SK-N-SH (cell line): Measurements from ENCODE around the gene GALNT6. TPM values are rescaled to one million over a fixed set of nuclear protein-coding genes. Genes with fewer than 3 reads are reported as not detected.

Source experiments
- CTCF ChIA-PET: fragments of 300-600, 350-600 bp; formaldehyde crosslinking; extraction: SDS; loops from one replicate; lab custom pipeline; 2021; lab: Yijun Ruan, JAX
- POLR2A ChIA-PET: fragments of 350-600 bp; sonication (Branson Sonifier 250); formaldehyde crosslinking; extraction: SDS; loops from one replicate; lab custom pipeline; 2020; ENCODE audit warnings: antibody characterized with exemption, inconsistent platforms; lab: Yijun Ruan, JAX
- DNase-seq: peaks from one replicate; pipeline ENCODE4 v3.0.0; 2012
- H2AFZ ChIP-seq: fragments of 200-600 bp; sonication (generic); 2 replicates; pipeline ENCODE4 v1.8.1; 2016; ENCODE audit warnings: antibody characterized with exemption, mild to moderate bottlenecking, low read depth
- H3F3A ChIP-seq: fragments of 200-600 bp; sonication (generic); replicated peaks from 2 replicates; pipeline ENCODE3; 2016; ENCODE audit warnings: antibody characterized with exemption, mild to moderate bottlenecking; ENCODE audit not compliant: insufficient read depth
- H3K27ac ChIP-seq, 2 experiments: fragments of 200-500 bp in 1 of 2; fragments of 200-600 bp in 1 of 2; sonication (Bioruptor generic) in 1 of 2; sonication (generic), shearing (Covaris generic) in 1 of 2; 2 replicates each; pipeline versions ENCODE4 v1.5.1 to v1.6.1; 2014 to 2016; ENCODE audit warnings: low read depth in 2 of 2, inconsistent platforms in 1 of 2, low read length in 1 of 2, mild to moderate bottlenecking in 1 of 2, mixed read lengths in 1 of 2
- H3K27me3 ChIP-seq: fragments of 200-600 bp; sonication (generic), shearing (Covaris generic); 2 replicates; pipeline ENCODE4 v1.6.1; 2016; ENCODE audit warnings: mixed run types; ENCODE audit not compliant: insufficient read depth
- H3K36me3 ChIP-seq, 2 experiments: fragments of 200-500 bp in 1 of 2; fragments of 200-600 bp in 1 of 2; sonication (Bioruptor generic) in 1 of 2; sonication (generic) in 1 of 2; replicated peaks in 1 of 2; 2 replicates each; pipeline versions ENCODE3 to v1.5.1; 2014 to 2016; ENCODE audit warnings: low read length in 1 of 2, mild to moderate bottlenecking in 1 of 2; ENCODE audit not compliant: insufficient read depth in 2 of 2, control insufficient read depth in 1 of 2
- H3K4me1 ChIP-seq, 2 experiments: fragments of 200-500 bp in 1 of 2; fragments of 200-600 bp in 1 of 2; sonication (Bioruptor generic) in 1 of 2; sonication (generic), shearing (Covaris generic) in 1 of 2; 2 replicates each; pipeline versions ENCODE4 v1.5.1 to v1.6.1; 2014 to 2016; ENCODE audit warnings: low read depth in 1 of 2, low read length in 1 of 2, mixed run types in 1 of 2; ENCODE audit not compliant: insufficient read depth in 2 of 2, control insufficient read depth in 1 of 2
- H3K4me2 ChIP-seq: fragments of 200-600 bp; sonication (generic), shearing (Covaris generic); 2 replicates; pipeline ENCODE4 v1.6.1; 2017; ENCODE audit warnings: mixed run types
- H3K4me3 ChIP-seq, 2 experiments: fragments of 200-500 bp in 1 of 2; fragments of 200-600 bp in 1 of 2; sonication (Bioruptor generic) in 1 of 2; sonication (generic), shearing (Covaris generic) in 1 of 2; 2 replicates each; pipeline versions ENCODE4 v1.5.1 to v1.8.1; 2014 to 2016; ENCODE audit warnings: low read depth in 2 of 2, inconsistent platforms in 1 of 2, low read length in 1 of 2, mild to moderate bottlenecking in 1 of 2, mixed read lengths in 1 of 2, moderate library complexity in 1 of 2
- H3K79me2 ChIP-seq: fragments of 200-600 bp; sonication (generic); 2 replicates; pipeline ENCODE4 v1.8.1; 2017; ENCODE audit warnings: mild to moderate bottlenecking; ENCODE audit not compliant: insufficient read depth
- H3K9ac ChIP-seq: fragments of 200-600 bp; sonication (generic); 2 replicates; pipeline ENCODE4 v1.6.1; 2017; ENCODE audit warnings: mixed run types
- H3K9me2 ChIP-seq: fragments of 200-600 bp; sonication (generic); 2 replicates; pipeline ENCODE4 v1.6.1; 2017; ENCODE audit warnings: mixed run types
- H3K9me3 ChIP-seq: fragments of 200-600 bp; sonication (generic); 2 replicates; pipeline ENCODE4 v1.6.1; 2017; ENCODE audit warnings: mixed run types, mild to moderate bottlenecking, moderate library complexity
- H4K20me1 ChIP-seq: fragments of 200-600 bp; sonication (generic); 2 replicates; pipeline ENCODE4 v1.6.1; 2017; ENCODE audit warnings: mild to moderate bottlenecking, mixed run types; ENCODE audit not compliant: insufficient read depth
- ELF1 ChIP-seq: IDR thresholded peaks from 2 replicates; pipeline ENCODE4 v1.4.0; 2012
- EZH2phosphoT487 ChIP-seq: fragments of 200-600 bp; sonication (generic); IDR thresholded peaks from 2 replicates; pipeline ENCODE4 v1.6.1; 2017; ENCODE audit warnings: low read depth, mixed run types, mild to moderate bottlenecking, antibody characterized with exemption, moderate library complexity, borderline replicate concordance
- GABPA ChIP-seq: IDR thresholded peaks from 2 replicates; pipeline ENCODE4 v1.4.0; 2012; ENCODE audit warnings: low read depth, mild to moderate bottlenecking
- JUND ChIP-seq: IDR thresholded peaks from 2 replicates; pipeline ENCODE4 v1.4.0; 2012
- MEF2A ChIP-seq: IDR thresholded peaks from 2 replicates; pipeline ENCODE4 v1.4.0; 2012; ENCODE audit warnings: low read depth, borderline replicate concordance
- RAD21 ChIP-seq: IDR thresholded peaks from 2 replicates; pipeline ENCODE4 v1.6.1; 2012; ENCODE audit warnings: mild to moderate bottlenecking, low read length
- RFX5 ChIP-seq: IDR thresholded peaks from 2 replicates; pipeline ENCODE4 v1.6.1; 2012; ENCODE audit warnings: mild to moderate bottlenecking, improper control_type of control experiment, low read length
- RXRA ChIP-seq: IDR thresholded peaks from 2 replicates; pipeline ENCODE4 v1.4.0; 2012; ENCODE audit warnings: low read depth, mild to moderate bottlenecking, borderline replicate concordance
- SIN3A ChIP-seq: IDR thresholded peaks from 2 replicates; pipeline ENCODE4 v1.6.1; 2012; ENCODE audit warnings: low read depth, mild to moderate bottlenecking, low read length, moderate library complexity, borderline replicate concordance
- SMC3 ChIP-seq: IDR thresholded peaks from 2 replicates; pipeline ENCODE4 v1.6.1; 2012; ENCODE audit warnings: low read depth, low read length, improper control_type of control experiment
- TAF1 ChIP-seq: IDR thresholded peaks from 2 replicates; pipeline ENCODE4 v1.6.1; 2012; ENCODE audit warnings: low read depth, mild to moderate bottlenecking, low read length, moderate library complexity, borderline replicate concordance
- TCF12 ChIP-seq: IDR thresholded peaks from 2 replicates; pipeline ENCODE4 v1.4.0; 2012
- TEAD4 ChIP-seq: IDR thresholded peaks from 2 replicates; pipeline ENCODE4 v1.4.0; 2012; ENCODE audit warnings: mild to moderate bottlenecking, borderline replicate concordance; ENCODE audit not compliant: insufficient read depth
- WGBS: methylation state at CpG from one replicate; pipeline ENCODE4 v1.1.6; 2017; ENCODE audit warnings: low lambda C conversion rate; 5-methylcytosine and 5-hydroxymethylcytosine counted together
- polyA plus RNA-seq, 3 experiments: library from polyadenylated mRNA; depleted of rRNA; stranded (reverse); fragments of >200 nt; gene quantifications; 2 replicates each; pipeline ENCODE4 v1.2.3, GENCODE V29; 2012
- TF ChIP-seq, protein P1 (sequence below): fragments of 200-600 bp; sonication (generic); IDR thresholded peaks from 2 replicates; pipeline ENCODE4 v1.6.1; 2017; ENCODE audit warnings: antibody characterized with exemption, mild to moderate bottlenecking, moderate library complexity
- TF ChIP-seq, protein P2 (sequence below): IDR thresholded peaks from 2 replicates; pipeline ENCODE4 v1.4.0; 2012; ENCODE audit warnings: low read depth, borderline replicate concordance
- TF ChIP-seq, protein P3 (sequence below): IDR thresholded peaks from 2 replicates; pipeline ENCODE4; 2012
- TF ChIP-seq, protein P4 (sequence below): IDR thresholded peaks from 2 replicates; pipeline ENCODE4 v1.6.1; 2012; ENCODE audit warnings: mild to moderate bottlenecking, low read depth, low read length, moderate library complexity
- TF ChIP-seq, protein P5 (sequence below): IDR thresholded peaks from 2 replicates; pipeline ENCODE4 v1.4.0; 2012; ENCODE audit warnings: low read depth
- TF ChIP-seq, protein P6 (sequence below): IDR thresholded peaks from 2 replicates; pipeline ENCODE4 v1.4.0; 2012; ENCODE audit warnings: low read depth, borderline replicate concordance

GALNT6 gene
- polyA plus RNA-seq, 1 of the 3 experiments (the other 2 are of a cell fraction): 0.74 TPM

DNA sequence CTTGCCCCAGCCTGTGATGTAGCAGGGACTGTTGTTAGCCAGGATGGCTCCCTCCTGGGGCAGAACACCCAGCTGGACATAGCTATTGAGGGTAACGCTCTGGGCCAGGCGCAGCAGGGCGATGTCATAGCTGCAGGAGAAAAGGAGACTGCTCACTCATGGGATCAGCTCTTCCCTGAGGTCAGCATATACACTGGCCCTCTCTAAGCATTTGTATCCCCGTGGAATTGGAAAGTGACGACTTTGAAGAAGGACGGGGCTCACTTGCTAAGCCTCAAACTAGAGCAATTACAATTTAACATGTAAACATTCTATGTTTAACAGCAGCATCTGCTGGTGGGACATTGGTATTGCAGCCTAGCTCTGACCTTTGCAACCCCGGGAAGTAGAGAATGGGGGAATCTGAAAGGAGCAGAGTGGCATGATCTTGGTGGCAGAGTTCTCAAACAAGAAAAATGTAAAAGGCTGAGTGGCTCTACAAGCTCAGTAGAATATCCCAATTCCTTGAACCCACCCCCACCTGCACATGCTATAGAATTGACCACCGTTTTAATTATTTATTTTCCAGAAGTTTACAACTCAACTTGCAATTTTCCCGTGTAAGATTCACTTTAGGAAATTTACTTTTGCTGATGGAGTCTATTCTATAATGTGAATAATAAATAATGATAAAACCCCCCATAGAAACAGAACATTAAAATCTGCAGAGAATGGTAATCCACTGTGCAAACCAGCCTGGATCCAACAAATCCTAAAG is 49.8 kb downstream of the GALNT6 start:
- no peaks in the 10 kb centered on the region for H3K27me3 ChIP-seq
- 26% methylated on average over 6 of the region's 9 CpGs for WGBS
- no peaks in the 10 kb centered on the region for H3K9me3 ChIP-seq
- peak overlapping the region in 1 of 2 experiments; percentile 36; a peak in 1 of 4 replicates for H3K4me3 ChIP-seq
- no peaks in the 10 kb centered on the region for H3F3A ChIP-seq
- H2AFZ ChIP-seq: peak overlapping the region; percentile 71
- no peaks in the 10 kb centered on the region for H3K79me2 ChIP-seq
- ChIA-PET POLR2A (interaction anchor here (1.2 to 1.9 kb wide), 3 partner anchors 50 to 315 kb away, joined by 3 to 6 read pairs (median 3); partner anchors contain the start of genes CSRNP2, GALNT6 and SLC11A2), CTCF (interaction anchor here (0.6 to 3.8 kb wide), 56 partner anchors 10 to 577 kb away, joined by 3 to 65 read pairs (median 4); partner anchors contain the start of genes BIN2, DAZAP2, SLC4A8 and SMAGP)
- peaks cover 4 to 5% of the 10 kb centered on the region in 2 experiments; a peak in 1 of 4 replicates for H3K4me1 ChIP-seq
- H3K9ac ChIP-seq: no peak overlapping the region
- H3K27ac ChIP-seq: no peak overlapping the region
- H3K36me3 ChIP-seq: no peaks in the 10 kb centered on the region
- H3K4me2 ChIP-seq: peak overlapping the region; percentile 38
- peak; percentile 77 for DNase-seq
- no peaks in the 10 kb centered on the region for H4K20me1 ChIP-seq
- H3K9me2 ChIP-seq: no peaks in the 10 kb centered on the region
- peak; percentile 94 for TF ChIP-seq SMC3
- TF ChIP-seq TEAD4: no peak
- no peak for TF ChIP-seq MEF2A
- no peak for TF ChIP-seq ELF1
- TF ChIP-seq RXRA: no peak
- no peak for TF ChIP-seq TAF1
- TF ChIP-seq RAD21: peak; percentile 97
- no peak for TF ChIP-seq GABPA
- TF ChIP-seq, protein P1, sequence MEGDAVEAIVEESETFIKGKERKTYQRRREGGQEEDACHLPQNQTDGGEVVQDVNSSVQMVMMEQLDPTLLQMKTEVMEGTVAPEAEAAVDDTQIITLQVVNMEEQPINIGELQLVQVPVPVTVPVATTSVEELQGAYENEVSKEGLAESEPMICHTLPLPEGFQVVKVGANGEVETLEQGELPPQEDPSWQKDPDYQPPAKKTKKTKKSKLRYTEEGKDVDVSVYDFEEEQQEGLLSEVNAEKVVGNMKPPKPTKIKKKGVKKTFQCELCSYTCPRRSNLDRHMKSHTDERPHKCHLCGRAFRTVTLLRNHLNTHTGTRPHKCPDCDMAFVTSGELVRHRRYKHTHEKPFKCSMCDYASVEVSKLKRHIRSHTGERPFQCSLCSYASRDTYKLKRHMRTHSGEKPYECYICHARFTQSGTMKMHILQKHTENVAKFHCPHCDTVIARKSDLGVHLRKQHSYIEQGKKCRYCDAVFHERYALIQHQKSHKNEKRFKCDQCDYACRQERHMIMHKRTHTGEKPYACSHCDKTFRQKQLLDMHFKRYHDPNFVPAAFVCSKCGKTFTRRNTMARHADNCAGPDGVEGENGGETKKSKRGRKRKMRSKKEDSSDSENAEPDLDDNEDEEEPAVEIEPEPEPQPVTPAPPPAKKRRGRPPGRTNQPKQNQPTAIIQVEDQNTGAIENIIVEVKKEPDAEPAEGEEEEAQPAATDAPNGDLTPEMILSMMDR: peak; percentile 97
- TF ChIP-seq, protein P2, sequence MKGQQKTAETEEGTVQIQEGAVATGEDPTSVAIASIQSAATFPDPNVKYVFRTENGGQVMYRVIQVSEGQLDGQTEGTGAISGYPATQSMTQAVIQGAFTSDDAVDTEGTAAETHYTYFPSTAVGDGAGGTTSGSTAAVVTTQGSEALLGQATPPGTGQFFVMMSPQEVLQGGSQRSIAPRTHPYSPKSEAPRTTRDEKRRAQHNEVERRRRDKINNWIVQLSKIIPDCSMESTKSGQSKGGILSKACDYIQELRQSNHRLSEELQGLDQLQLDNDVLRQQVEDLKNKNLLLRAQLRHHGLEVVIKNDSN: no peak
- TF ChIP-seq, protein P3, sequence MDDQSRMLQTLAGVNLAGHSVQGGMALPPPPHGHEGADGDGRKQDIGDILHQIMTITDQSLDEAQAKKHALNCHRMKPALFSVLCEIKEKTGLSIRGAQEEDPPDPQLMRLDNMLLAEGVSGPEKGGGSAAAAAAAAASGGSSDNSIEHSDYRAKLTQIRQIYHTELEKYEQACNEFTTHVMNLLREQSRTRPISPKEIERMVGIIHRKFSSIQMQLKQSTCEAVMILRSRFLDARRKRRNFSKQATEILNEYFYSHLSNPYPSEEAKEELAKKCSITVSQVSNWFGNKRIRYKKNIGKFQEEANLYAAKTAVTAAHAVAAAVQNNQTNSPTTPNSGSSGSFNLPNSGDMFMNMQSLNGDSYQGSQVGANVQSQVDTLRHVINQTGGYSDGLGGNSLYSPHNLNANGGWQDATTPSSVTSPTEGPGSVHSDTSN: no peak
- no peak for TF ChIP-seq SIN3A
- TF ChIP-seq, protein P4, sequence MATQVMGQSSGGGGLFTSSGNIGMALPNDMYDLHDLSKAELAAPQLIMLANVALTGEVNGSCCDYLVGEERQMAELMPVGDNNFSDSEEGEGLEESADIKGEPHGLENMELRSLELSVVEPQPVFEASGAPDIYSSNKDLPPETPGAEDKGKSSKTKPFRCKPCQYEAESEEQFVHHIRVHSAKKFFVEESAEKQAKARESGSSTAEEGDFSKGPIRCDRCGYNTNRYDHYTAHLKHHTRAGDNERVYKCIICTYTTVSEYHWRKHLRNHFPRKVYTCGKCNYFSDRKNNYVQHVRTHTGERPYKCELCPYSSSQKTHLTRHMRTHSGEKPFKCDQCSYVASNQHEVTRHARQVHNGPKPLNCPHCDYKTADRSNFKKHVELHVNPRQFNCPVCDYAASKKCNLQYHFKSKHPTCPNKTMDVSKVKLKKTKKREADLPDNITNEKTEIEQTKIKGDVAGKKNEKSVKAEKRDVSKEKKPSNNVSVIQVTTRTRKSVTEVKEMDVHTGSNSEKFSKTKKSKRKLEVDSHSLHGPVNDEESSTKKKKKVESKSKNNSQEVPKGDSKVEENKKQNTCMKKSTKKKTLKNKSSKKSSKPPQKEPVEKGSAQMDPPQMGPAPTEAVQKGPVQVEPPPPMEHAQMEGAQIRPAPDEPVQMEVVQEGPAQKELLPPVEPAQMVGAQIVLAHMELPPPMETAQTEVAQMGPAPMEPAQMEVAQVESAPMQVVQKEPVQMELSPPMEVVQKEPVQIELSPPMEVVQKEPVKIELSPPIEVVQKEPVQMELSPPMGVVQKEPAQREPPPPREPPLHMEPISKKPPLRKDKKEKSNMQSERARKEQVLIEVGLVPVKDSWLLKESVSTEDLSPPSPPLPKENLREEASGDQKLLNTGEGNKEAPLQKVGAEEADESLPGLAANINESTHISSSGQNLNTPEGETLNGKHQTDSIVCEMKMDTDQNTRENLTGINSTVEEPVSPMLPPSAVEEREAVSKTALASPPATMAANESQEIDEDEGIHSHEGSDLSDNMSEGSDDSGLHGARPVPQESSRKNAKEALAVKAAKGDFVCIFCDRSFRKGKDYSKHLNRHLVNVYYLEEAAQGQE: no peak
- TF ChIP-seq, protein P5, sequence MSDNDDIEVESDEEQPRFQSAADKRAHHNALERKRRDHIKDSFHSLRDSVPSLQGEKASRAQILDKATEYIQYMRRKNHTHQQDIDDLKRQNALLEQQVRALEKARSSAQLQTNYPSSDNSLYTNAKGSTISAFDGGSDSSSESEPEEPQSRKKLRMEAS: no peak
- no peak for TF ChIP-seq TCF12
- TF ChIP-seq, protein P6, sequence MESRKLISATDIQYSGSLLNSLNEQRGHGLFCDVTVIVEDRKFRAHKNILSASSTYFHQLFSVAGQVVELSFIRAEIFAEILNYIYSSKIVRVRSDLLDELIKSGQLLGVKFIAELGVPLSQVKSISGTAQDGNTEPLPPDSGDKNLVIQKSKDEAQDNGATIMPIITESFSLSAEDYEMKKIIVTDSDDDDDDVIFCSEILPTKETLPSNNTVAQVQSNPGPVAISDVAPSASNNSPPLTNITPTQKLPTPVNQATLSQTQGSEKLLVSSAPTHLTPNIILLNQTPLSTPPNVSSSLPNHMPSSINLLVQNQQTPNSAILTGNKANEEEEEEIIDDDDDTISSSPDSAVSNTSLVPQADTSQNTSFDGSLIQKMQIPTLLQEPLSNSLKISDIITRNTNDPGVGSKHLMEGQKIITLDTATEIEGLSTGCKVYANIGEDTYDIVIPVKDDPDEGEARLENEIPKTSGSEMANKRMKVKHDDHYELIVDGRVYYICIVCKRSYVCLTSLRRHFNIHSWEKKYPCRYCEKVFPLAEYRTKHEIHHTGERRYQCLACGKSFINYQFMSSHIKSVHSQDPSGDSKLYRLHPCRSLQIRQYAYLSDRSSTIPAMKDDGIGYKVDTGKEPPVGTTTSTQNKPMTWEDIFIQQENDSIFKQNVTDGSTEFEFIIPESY: no peak
- TF ChIP-seq EZH2phosphoT487: no peak
- TF ChIP-seq RFX5: no peak
- no peak for TF ChIP-seq JUND
